Ovary (tissue), 3 donors: ENCODE data around the gene ATP10B.

Experiments
- POLR2A ChIP-seq: fragments of 450-650 bp; IDR thresholded peaks from one replicate; pipeline ENCODE4 v1.6.1; 2017; ENCODE audit warnings: antibody characterized with exemption, mild to moderate bottlenecking, moderate library complexity
- TF ChIP-seq, protein P1 (sequence below), 3 donors: fragments of 450-650 bp in 2 of 3; fragments of 200-600 bp in 1 of 3; IDR thresholded peaks; one replicate each; pipeline versions ENCODE4 v1.5.1 to v1.8.0; 2016 to 2022; ENCODE audit warnings: antibody characterized with exemption in 3 of 3, mild to moderate bottlenecking in 1 of 3
- donor health status: DM: no; HTN: no; CAD: no.

DNA sequence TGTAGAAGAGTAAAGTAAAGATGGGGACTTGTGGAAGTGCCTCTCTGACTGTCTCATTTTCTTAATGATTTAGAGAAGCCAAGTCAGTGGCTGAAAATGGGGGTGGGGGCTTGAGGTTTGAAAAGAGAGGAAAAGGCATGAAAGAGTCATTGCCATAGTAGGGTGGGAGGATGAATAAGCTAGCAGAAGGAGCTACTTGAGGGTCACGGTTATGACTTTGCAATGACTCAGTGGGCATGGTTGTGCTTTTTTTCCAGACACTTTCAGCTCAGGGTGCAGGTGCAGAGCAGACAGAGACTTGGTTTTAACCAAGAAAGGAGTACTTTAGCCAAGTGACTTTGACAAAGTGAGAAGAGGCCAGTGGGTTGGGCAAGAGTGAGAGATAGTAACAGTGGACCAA, 312.6 kb downstream of the ATP10B start:
- TF ChIP-seq, protein P1, sequence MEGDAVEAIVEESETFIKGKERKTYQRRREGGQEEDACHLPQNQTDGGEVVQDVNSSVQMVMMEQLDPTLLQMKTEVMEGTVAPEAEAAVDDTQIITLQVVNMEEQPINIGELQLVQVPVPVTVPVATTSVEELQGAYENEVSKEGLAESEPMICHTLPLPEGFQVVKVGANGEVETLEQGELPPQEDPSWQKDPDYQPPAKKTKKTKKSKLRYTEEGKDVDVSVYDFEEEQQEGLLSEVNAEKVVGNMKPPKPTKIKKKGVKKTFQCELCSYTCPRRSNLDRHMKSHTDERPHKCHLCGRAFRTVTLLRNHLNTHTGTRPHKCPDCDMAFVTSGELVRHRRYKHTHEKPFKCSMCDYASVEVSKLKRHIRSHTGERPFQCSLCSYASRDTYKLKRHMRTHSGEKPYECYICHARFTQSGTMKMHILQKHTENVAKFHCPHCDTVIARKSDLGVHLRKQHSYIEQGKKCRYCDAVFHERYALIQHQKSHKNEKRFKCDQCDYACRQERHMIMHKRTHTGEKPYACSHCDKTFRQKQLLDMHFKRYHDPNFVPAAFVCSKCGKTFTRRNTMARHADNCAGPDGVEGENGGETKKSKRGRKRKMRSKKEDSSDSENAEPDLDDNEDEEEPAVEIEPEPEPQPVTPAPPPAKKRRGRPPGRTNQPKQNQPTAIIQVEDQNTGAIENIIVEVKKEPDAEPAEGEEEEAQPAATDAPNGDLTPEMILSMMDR (IDR thresholded peaks at IDR 0.05): no peak
- TF ChIP-seq POLR2A: no peak
